HG03378 (cell line): Measurements from ENCODE around the gene DRD4.

Experiments used
- ATAC-seq: cut with Tn5 transposase; IDR thresholded peaks from one replicate; pipeline ENCODE4 v1.9.1; 2021; ENCODE audit warnings: mild to moderate bottlenecking, moderate library complexity; ENCODE audit not compliant: unreplicated experiment

Gene DRD4

GRCh38 chr11:620935-621814 is 15.9 kb upstream of the DRD4 start:
- no peak for ATAC-seq

DNA sequence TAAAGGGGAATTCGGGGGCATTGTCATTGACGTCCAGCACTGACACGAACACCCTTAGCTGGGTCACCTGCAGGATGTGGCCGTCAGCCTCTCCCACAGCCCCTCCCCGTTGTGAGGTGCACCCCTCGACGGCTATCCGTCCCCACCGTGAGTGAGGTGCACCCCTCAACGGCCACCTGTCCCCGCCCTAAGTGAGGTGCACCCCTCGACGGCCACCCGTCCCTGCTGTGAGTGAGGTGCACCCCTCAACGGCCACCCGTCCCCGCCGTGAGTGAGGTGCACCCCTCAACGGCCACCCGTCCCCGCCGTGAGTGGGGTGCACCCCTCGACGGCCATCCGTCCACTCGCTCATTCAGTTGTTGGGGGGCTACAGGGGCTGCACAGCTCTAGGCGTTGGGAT is 15.2 kb upstream of the DRD4 start:
- no peak for ATAC-seq

DNA sequence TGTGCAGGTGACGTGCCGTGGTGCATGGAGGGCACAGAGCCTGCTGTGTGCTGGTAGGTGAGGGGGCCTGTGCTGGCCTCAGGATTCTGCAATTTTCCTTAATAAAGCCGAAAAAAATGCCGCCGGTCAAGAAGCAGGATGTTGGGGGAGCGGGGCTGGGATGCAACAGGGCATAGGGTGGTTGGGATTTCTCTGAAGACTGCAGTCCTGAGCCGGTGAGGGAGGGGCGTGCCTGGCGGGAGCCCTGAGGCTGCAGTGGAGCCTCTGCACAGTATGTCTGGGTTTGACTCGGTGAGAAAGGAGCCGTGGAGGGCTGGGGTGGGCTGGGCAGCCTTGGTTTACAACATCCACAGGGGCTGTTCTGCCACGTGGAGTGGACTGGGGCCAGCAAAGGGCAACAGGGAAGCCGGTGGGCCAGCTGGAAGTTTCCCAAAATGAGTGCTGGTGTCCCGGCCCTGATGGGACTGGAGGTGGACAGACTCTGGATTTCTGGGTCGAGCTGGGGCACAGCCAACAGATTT is 13.7 kb upstream of the DRD4 start:
- ATAC-seq: no peak

GRCh38 chr11:623999-624704 is 12.9 kb upstream of the DRD4 start:
- ATAC-seq: no peak

DNA sequence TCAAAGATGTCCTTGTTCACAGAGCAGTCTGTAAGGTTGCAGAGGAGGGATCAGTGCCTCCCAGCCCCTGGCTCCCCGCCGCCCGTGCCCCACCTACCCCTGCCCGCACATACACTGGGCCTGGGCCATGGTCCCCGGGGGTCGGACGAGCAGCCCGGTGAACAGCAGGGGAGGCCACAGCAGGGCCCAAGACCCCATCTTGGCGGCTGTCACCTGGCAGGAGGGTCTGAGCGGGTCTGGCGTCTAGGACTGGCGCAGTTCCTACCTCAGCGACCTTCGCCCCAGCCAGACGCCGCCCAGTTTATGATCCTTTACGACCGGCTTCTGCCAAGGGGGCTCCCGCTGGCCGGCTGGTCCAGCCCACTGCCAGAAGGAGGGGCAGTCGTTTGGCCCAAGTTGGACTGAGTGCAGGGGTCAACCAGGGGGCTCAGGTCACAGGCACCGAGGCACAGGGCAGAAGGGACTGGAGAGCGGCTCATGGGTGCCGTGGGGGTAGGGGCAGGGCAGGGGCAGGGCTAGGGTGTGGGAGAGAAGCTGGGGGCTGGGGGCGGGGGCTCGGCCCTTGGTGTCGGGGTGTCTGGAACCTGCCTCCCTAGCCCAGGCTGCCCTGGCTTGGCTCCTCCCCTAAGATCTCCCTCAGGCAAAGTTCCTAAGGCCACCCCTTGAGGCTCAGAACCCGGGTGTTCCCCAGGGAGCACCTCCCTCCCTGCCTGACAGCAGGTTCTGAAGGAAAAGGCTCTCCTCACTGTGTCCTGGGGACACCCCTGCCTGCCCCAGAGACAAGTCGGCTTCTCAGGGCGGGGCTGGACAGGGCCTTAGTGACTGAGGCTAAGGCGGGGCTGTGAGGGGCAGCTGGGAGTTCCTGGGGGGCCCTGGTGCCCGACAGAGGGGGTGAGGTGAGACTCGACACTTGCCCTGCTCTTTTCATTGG is 12.1 kb upstream of the DRD4 start, which contains the start of gene CDHR5:
Gene CDHR5, minus strand, starts transcription at position 251 of the 931 bp plus-strand sequence. Its CDS starts 53 bp downstream, at position 198.
- no peak for ATAC-seq

DNA sequence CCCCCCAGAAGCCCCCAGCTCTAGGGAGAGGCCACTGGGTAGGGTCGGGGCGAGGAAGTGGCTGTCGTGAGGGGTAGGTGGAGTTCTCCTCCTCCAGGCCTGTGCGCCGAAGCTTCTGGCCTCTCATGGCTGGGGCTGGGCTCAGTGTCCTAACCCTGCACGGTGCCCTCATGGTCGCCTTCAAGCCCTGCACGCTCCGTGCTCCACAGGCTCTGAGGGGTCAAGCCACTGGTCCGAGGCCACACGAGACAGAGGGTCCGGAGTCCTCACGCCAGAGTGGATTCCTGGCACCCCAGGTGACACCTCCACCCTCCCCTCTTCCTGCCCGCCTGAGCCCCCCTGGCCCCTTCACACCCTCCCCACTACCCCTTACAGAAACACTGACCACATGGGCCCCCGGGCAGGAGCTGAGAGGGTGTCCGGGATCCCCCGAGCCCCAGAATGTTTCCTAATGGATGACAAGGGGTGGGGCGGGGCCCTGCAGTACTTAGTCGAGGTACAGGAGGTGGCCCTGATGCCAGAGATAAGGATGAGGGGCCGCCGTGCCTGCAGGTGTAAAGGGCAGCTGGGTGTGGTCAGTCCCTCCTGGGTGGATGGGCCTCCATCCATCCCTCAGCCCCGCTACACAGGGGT is 11.3 kb upstream of the DRD4 start:
- ATAC-seq: no peak

DNA sequence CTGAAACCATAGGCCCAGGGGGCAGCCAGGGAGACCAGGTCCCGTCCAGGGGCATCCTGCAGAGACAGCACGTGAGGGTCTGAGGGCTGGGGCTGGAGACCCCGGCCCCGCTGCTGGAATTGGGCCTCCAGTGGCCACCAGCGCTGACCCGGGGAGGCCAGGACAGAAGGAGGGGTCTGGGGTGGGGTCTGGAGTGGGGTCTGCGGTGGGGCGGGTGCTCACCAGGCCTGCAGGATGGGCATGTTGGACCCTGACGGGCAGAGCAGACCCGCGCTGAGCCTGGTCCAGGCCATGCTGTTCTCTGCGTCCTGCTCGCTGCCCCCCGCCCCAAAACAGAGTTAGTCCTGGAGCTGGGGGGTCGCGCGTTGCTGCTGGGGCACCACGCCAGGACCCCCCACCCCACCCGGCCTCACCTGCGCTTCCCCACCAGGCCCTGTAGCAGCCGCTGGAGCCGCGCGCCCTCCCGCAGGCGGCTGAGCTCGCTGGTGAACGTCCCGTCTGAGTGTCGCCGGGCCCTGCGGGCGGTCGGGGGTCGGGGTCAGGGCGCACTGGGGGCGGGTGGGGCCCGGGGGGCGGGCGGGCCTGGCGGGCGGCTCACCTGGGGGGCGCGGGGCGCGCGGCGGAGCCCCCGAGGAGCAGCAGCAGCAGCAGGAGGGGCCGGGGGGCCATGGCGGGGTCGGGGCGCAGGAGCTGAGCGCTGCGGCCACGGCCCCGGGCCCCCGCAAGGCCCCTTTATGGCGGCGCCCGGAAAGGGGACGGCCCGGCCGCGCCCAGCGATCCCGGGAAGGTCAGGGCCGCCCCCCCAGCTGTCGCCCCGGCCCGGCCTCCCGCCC is 10.4 kb upstream of the DRD4 start, which contains the start of gene SCT:
Gene SCT, minus strand, starts transcription at position 707 of the 833 bp plus-strand sequence. Its CDS starts 38 bp downstream, at position 669.
- ATAC-seq: no peak

DNA sequence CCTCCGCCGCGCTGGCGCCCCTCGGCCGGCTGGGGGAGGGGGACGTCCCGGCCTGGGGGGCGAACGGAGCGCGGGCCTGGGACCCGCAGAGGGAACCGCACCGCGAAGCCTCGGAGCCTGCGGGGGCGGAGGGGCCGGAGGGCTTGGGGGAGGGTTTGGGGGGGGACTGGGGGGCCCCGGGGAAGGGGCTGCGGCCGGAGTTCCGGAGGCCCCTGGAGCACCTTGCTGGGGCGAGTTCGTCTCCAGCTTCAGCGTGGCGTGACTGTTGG is 9.8 kb upstream of the DRD4 start:
- ATAC-seq: no peak

GRCh38 chr11:628056-628455 is 9.0 kb upstream of the DRD4 start:
- no peak for ATAC-seq

DNA sequence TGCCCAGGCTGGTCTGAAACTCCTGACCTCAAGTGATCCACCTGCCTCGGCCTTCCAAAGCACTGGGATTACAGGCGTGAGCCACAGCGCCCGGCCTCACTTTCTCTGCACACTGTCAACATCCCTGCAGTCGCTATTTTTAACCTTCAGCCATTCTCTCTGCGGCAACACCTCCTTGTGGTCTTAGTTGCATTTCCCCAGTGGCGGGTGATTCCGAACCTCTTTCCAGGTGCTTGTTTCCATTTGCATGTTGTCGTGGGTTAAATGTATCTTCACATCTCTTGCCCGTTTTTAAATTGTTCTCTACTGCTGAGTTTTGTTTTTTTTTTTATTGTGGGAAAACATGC is 7.9 kb upstream of the DRD4 start:
- no peak for ATAC-seq

DNA sequence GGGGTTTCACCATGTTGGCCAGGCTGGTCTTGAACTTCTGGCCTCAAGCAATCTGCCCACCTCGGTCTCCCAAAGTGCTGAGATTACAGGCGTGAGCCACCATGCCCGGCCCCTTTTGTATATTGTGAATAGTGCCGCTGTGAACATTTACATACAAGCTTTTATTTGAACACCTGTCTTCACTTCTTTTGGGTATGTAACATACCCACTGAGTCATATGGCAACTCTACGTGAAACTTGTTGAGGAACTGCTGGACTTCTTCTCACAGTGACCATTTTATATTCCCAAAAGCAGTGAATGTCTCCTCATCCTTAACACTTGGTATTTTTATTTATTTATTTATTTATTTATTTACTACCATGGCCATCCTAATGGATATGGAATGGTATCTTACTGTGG is 6.2 kb upstream of the DRD4 start:
- ATAC-seq: no peak

- no peak for ATAC-seq
Observed at GRCh38 chr11:635945-636510, 1.0 kb upstream of the DRD4 start.

DNA sequence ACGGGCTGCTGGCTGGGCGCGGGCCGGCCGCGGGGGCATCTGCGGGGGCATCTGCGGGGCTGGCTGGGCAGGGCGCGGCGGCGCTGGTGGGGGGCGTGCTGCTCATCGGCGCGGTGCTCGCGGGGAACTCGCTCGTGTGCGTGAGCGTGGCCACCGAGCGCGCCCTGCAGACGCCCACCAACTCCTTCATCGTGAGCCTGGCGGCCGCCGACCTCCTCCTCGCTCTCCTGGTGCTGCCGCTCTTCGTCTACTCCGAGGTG is 194 bp downstream of the DRD4 start:
- ATAC-seq: no peak

DNA sequence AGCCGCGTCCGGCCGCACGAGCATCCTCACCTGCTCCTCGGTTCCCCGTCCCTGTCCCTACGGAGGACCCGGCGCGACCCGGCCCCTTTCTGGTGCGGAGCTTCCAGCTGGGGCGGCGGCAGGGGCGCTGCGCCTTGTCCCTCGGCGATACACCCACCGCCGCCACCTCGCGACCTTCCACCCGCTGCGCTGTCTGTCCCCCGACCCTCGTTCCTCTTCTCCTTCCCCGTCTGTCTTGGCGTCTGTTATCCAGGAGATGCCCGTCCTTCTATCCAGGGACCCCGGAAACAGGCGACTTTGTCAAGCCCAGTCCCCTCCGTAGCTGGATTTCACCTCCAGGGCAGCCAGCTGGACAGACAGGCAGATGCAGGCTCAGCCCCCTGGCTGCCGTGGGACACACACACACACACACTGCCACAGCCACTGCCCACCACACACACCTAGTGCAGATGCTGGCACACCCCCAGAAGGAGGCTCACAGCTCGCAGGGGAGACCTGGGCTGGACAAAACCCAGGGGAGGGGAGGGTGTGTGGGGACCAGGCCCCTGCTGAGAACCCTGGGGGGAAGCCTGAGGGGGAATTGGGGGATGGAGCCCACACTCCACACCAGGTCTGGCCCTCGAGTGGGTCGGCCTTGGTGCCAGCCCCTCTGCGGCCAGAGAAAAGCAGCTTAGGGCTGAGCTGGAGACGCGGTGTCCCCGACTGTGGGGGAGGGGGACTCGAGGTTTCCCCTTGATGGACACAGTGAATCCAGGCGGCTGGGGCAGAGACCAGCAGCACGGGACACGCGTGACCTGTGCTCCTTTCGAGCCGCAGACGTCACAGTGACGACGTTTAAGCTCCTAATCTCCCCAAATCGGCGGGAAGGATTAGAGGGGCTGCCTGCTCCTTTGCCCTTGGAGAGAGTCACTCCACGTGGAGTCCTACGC is 788 bp downstream of the DRD4 start:
- ATAC-seq: no peak

DNA sequence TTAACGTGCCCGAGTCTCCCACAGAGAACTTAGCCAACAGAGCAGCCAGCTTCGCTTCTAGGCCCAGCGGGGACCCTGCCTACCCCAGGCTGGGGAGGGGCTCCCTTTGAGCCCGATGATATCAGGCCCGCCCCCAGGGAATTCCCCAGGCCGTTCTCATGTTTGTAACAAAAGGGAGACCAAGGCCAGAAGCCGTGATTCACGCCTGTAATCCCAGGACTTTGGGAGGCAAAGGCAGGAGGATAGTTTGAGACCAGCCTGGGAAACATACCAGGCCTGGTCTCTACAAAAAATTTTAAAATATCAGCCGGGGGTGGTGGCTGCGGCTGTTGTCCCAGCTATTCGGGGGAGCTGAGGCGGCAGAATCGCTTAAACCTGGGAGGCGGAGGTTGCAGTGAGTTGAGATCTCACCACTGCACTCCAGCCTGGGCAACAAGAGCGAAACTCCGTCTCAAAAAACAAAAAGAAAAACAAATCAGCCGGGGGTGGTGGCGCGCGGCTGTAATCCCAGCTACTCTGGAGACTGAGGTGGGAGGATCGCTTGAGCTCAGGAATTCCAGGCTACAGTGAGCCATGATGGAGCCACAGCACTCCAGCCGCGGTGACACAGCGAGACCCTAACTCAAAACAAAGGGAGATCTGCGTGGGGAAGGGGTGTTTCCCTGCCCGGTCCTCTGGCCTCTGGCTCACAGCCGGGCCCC is 1.7 kb downstream of the DRD4 start:
- ATAC-seq: no peak

- no peak for ATAC-seq
Observed at GRCh38 chr11:639332-639955, 2.4 kb downstream of the DRD4 start.

DNA sequence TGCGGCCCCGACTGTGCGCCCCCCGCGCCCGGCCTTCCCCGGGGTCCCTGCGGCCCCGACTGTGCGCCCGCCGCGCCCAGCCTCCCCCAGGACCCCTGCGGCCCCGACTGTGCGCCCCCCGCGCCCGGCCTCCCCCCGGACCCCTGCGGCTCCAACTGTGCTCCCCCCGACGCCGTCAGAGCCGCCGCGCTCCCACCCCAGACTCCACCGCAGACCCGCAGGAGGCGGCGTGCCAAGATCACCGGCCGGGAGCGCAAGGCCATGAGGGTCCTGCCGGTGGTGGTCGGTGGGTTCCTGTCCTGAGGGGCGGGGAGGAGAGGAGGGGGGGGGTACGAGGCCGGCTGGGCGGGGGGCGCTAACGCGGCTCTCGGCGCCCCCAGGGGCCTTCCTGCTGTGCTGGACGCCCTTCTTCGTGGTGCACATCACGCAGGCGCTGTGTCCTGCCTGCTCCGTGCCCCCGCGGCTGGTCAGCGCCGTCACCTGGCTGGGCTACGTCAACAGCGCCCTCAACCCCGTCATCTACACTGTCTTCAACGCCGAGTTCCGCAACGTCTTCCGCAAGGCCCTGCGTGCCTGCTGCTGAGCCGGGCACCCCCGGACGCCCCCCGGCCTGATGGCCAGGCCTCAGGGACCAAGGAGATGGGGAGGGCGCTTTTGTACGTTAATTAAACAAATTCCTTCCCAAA is 3.1 kb downstream of the DRD4 start:
- no peak for ATAC-seq
